ENCODE results near the gene C11orf97. TPM values are rescaled to one million over a fixed set of nuclear protein-coding genes. Genes with fewer than 3 reads are reported as not detected.

C11orf97 gene
- total and polyA plus RNA-seq, 10 donors = 0.11 TPM; not detected in 9

DNA sequence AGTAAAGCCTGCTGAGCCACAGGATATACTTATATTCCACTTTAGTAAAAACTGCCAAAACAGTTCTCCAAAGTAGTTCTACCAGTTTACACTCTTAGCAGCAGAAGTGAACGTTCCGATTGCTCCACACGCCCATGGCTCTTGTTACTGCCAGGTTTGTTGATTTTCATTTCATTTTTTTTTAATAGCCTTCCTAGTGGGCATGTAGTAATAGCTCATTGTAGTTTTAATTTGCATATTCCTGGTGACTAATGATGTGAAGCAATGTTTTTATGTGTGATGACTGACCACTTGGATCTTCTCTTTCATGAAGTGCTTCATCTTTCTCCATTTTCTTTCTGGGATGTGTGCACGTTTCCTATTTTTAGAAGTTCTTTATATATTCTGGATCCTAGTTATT, 4.8 kb upstream of the C11orf97 start:
- intact Hi-C loops (cut with DNase I; ENCODE audit: low total_unique reads) = loop anchor here (10.0 kb wide), 2 partner anchors 183 to 613 kb away; no protein-coding TSS in a partner anchor
- no peak for DNase-seq
- Histone ChIP-seq H3K4me3 (no peak overlapping the region), H3K9me3 (no peaks in the 10 kb centered on the region), H3K27ac (no peak overlapping the region), H3K36me3 (peaks cover 0 to 3% (median 0%) of the 10 kb centered on the region in 6 donors), H3K4me1 (peaks cover 2 to 10% (median 8%) of the 10 kb centered on the region in 6 donors), H3K27me3 (replicated peaks in 1 of 7) (peaks cover 0 to 20% (median 0%) of the 10 kb centered on the region in 7 donors)
- TF ChIP-seq POLR2A (IDR thresholded peaks at IDR 0.05) (no peak), POLR2AphosphoS5 (IDR thresholded peaks at IDR 0.05) (no peak)
- TF ChIP-seq, protein P1, sequence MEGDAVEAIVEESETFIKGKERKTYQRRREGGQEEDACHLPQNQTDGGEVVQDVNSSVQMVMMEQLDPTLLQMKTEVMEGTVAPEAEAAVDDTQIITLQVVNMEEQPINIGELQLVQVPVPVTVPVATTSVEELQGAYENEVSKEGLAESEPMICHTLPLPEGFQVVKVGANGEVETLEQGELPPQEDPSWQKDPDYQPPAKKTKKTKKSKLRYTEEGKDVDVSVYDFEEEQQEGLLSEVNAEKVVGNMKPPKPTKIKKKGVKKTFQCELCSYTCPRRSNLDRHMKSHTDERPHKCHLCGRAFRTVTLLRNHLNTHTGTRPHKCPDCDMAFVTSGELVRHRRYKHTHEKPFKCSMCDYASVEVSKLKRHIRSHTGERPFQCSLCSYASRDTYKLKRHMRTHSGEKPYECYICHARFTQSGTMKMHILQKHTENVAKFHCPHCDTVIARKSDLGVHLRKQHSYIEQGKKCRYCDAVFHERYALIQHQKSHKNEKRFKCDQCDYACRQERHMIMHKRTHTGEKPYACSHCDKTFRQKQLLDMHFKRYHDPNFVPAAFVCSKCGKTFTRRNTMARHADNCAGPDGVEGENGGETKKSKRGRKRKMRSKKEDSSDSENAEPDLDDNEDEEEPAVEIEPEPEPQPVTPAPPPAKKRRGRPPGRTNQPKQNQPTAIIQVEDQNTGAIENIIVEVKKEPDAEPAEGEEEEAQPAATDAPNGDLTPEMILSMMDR (IDR thresholded peaks at IDR 0.05 in 8 of 11, conservative IDR thresholded peaks at IDR 0.05 in 3 of 11) = no peak
- WGBS, 5 donors = 62 to 83% (median 68%) methylated on average over 4 of the region's 4 CpGs

DNA sequence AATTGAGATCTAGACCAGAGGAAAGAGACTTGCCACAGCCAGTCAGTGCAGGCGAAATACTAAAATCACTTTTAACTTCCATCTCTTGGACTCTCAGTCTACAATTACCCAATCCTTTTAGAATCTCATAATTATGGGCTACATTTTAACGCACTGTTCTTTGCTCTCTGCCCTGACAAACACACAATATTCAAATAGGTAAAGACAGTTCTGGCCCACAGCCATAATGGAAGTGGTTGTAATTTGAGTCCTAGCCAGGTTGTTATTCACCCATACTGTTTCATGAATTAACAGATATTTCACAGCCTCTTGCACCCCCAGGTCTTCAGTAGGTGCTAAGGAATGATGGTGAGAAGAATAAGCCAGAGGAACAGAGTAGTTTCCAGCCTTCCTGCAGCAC, 830 bp downstream of the C11orf97 start:
- H3K4me3 ChIP-seq = no peak overlapping the region
- H3K4me1 ChIP-seq = peaks cover 6 to 21% (median 16%) of the 10 kb centered on the region in 6 donors
- no peak overlapping the region for H3K27ac ChIP-seq
- DNase-seq = no peak
- H3K27me3 ChIP-seq (replicated peaks in 1 of 7) = peaks cover 0 to 36% (median 0%) of the 10 kb centered on the region in 7 donors
- no peaks in the 10 kb centered on the region for H3K36me3 ChIP-seq
- no peaks in the 10 kb centered on the region for H3K9me3 ChIP-seq
- intact Hi-C loops (cut with DNase I; ENCODE audit: low total_unique reads) = no loop called here
- TF ChIP-seq, protein P1 (IDR thresholded peaks at IDR 0.05 in 8 of 11, conservative IDR thresholded peaks at IDR 0.05 in 3 of 11) = no peak
- no peak for TF ChIP-seq POLR2AphosphoS5 (IDR thresholded peaks at IDR 0.05)
- TF ChIP-seq POLR2A (IDR thresholded peaks at IDR 0.05) = no peak
- WGBS, 5 donors = 30 to 69% (median 59%) methylated on average over 2 of the region's 2 CpGs

DNA sequence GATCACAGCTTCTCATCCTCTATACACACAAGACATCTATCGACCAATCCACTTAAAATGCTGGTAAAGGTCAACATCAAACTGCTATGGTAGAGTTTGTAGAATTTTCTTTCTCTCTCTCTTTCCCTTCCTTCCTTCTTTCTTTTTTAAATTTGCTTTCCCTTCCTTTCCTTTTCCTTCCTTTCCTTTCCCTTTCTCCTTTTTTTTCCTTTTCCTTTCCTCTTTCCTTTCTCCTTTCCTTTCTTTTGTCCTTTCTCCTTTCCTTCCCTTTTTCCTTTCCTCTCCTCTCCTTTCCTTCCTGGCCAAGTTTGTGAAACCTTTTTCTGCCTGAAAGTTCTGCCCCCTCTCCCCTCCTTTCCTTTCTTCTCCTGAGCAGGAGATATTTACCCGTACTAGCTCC, 3.1 kb downstream of the C11orf97 start:
- Histone ChIP-seq H3K27me3 (replicated peaks in 1 of 7) (peaks cover 0 to 36% (median 0%) of the 10 kb centered on the region in 7 donors), H3K4me1 (peaks cover 6 to 29% (median 19%) of the 10 kb centered on the region in 6 donors), H3K27ac (no peak overlapping the region), H3K36me3 (no peaks in the 10 kb centered on the region), H3K9me3 (no peaks in the 10 kb centered on the region), H3K4me3 (no peak overlapping the region)
- TF ChIP-seq POLR2A (IDR thresholded peaks at IDR 0.05) (no peak), POLR2AphosphoS5 (IDR thresholded peaks at IDR 0.05) (no peak)
- TF ChIP-seq, protein P1 (IDR thresholded peaks at IDR 0.05 in 8 of 11, conservative IDR thresholded peaks at IDR 0.05 in 3 of 11) = no peak
- intact Hi-C loops (cut with DNase I; ENCODE audit: low total_unique reads) = no loop called here
- WGBS, 5 donors = 78 to 85% (median 81%) methylated on average over 2 of the region's 2 CpGs
- no peak for DNase-seq

DNA sequence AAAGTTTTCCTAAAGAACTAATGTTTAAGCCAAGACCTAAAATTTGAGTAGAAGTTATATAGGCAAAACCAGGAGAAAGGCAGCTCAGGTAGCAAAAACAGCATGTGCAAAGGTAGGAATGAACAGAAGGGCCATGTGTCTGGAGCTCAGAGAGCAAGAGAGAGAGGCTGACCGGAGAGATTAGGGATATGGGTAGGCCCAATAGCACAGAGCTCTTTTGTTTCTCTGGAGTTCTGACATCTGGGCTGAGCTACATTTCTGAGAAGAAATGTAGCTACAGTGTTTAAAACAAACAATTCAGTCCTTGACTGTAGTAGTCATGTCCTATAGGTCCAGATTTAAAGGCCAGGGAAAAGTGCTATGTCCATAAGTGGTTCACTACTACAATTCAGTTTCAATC, 4.5 kb downstream of the C11orf97 start:
- no peak overlapping the region for H3K4me3 ChIP-seq
- no peak for DNase-seq
- H3K27ac ChIP-seq = no peak overlapping the region
- H3K27me3 ChIP-seq (replicated peaks in 1 of 7) = peaks cover 0 to 24% (median 0%) of the 10 kb centered on the region in 7 donors
- 0 to 48% (median 44%) methylated on average over 1 of the region's 1 CpG for WGBS, 5 donors
- peaks cover 6 to 27% (median 17%) of the 10 kb centered on the region in 6 donors for H3K4me1 ChIP-seq
- TF ChIP-seq, protein P1 (IDR thresholded peaks at IDR 0.05 in 8 of 11, conservative IDR thresholded peaks at IDR 0.05 in 3 of 11) = no peak
- TF ChIP-seq POLR2A (IDR thresholded peaks at IDR 0.05) (no peak), POLR2AphosphoS5 (IDR thresholded peaks at IDR 0.05) (no peak)
- H3K36me3 ChIP-seq = no peaks in the 10 kb centered on the region
- H3K9me3 ChIP-seq = no peaks in the 10 kb centered on the region
- intact Hi-C loops (cut with DNase I; ENCODE audit: low total_unique reads) = no loop called here

All from spleen (tissue), 11 donors.